Fibroblast of peridontal ligament (primary cell): ENCODE measurements around the gene C17orf100.
A peak's percentile ranks its signal among the peaks of the same experiment; 100 is the strongest.

Source experiments
- DNase-seq: peaks from one replicate; pipeline ENCODE4 v3.0.0-alpha.2; 2010; ENCODE audit errors: extremely low read depth

Gene C17orf100

DNA sequence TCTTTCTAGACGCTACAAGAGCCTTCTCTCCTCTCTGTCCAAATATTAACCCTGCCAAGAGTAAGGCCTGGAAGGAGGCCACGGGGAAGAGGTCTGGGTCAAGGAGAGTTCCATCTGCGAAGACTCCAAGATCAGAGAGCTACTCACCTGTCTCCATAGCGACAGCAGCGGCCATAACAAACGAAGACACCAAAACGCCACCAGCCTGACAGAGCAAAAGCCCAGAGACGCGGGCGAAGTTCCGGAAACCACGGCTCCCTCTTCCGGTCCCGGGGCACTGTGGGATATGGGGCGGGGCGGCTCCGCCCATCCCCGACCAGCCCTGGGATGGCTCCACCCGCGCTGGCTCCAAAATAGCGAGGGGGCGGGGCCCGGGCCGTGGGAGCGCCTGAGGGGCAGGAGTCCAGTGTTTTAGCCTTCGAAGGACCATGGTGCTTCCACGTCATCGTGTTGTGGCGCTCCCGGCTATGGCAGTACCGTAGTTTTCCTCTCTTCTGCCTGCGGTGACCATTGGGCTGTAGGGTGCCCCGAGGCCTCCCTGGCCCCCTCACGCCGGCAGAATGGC is at the start of gene C17orf100, which contains the start of gene MED31:
Gene C17orf100 (plus strand): TSS at position 409 of the 565 bp plus-strand sequence. CDS start 152 bp downstream, at position 561.
Gene MED31 (minus strand): TSS at position 252 of the 565 bp plus-strand sequence. CDS start 77 bp downstream, at position 175.
- DNase-seq, result peak; percentile 81

DNA sequence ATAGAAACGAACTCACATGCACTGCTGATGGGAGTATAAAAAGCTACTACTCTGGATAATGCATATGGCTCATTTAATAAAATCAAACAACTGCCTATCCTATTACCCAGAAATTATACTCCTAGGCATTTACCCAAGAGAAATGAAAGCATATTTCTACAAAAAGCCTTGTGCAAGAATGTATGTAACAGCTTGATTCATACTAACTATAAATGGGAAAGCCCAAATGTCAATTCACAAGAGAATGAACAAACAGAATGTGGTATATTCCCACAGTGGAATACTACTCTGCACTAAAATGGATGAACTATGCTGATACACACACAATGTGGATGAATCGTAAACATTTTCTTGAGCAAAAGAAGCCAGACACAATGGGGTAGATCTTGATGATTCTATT is 49.4 kb upstream of the C17orf100 start:
- no peak for DNase-seq

DNA sequence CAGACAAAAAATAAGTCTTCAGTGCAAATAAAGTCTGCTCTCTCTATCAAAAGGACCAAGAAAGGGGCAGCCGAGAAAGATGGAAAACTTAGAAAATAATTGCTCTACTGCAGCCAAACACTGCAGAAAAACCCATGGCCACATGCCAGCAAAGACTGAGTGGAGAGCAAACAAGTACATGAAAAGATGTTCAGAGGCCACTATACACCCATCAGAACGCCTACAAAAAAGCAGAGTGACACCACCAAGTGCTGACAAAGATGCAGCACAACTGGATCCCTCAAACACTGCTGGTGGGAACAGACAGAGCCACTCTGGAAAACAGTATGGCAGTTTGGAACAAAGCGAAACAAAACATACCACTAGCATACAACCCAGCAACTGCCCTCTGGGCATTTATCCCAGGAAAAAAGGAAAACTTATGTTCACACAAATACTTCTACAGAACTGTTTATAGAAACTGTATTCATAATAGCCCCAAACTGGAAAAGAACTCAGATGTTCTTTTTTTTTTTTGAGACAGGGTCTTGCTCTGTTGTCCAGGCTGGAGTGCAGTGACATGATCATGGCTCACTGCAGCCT is 47.7 kb upstream of the C17orf100 start:
- peak; percentile 55 for DNase-seq

DNA sequence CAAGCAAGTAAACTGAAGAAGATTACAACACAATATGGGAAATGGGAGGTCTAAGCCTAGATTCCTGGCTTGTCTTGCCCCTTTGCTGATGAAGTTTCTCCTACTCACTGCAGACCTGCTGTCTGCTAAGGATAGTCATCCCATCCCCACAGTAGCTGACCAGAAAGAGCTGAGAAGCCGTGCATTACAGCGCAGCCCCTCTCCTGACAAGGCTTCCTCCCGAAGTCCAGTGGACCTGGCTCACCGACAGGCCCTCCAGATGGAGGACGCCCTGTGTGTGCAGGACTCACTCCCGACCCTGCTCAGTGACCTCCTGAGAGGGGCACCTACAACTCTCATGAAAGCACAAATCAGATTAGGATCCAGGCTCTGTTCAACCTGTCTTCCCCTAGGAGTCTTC is 46.4 kb upstream of the C17orf100 start:
- no peak for DNase-seq

GRCh38 chr17:6608321-6608720 is 43.2 kb upstream of the C17orf100 start:
- no peak for DNase-seq

DNA sequence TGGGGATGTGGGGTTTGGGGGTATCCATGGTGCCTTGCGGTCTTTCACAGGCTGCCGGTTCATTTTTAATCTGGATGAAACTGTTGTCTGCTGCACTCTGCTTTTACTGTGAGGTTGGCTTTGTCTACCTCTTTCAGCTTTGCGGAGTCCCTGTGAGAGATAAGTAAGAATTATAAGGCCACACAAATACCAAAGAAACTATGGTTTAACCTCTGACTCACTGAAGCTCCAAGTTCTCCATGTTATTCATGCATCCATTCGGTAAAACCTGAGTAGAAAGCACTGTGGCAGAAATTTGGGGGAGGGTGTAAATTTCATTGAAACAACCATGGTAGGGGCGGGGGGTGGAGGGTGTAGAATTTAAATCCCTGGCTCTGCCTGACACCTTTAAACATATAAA is 41.6 kb upstream of the C17orf100 start:
- no peak for DNase-seq

- no peak for DNase-seq
Observed at GRCh38 chr17:6611231-6611630, 40.3 kb upstream of the C17orf100 start.

GRCh38 chr17:6623941-6624340 is 27.6 kb upstream of the C17orf100 start:
- DNase-seq, result peak; percentile 24

GRCh38 chr17:6626616-6627015 is 24.9 kb upstream of the C17orf100 start:
- DNase-seq, result no peak

DNA sequence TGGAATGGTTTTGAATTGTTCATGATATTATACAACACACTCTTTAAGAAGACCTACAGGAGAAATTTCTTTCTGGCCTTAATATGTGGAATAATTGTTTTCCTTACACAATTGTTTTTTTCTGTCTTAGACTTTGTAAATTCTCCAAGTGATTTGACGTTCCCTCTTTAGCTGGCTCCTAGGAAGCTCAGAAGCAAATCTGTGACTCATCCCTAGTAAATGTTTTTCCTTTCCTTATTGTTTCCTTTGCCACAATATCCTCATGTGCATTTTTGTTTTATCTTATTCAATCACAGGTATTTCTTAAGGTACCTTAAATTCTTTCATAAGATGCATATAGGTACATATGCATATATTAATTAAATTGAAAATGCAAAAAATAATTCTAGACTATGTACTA is 24.5 kb upstream of the C17orf100 start:
- peak; percentile 30 for DNase-seq

GRCh38 chr17:6630390-6630789 is 21.2 kb upstream of the C17orf100 start:
- no peak for DNase-seq

- DNase-seq, result no peak
Observed at GRCh38 chr17:6632530-6632929, 19.0 kb upstream of the C17orf100 start.

DNA sequence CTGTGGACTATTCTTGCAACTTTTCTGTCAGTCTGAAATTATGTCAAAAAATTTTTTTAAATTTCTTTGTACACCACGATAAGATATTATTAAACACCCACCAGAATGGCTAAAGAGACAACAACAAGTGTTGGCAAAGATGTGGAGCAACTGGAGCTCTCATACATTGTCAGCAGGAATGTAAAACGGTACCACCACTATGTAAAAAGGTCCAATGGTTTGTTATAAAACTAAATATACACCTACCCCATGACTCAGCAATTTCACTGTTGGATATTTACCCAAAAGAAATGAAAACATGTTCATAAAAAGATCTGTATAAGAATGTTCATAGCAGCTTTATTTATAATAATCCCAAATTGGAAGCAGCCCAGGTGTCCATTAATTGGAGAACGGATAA is 18.3 kb upstream of the C17orf100 start:
- no peak for DNase-seq

- no peak for DNase-seq
Observed at GRCh38 chr17:6636105-6636504, 15.5 kb upstream of the C17orf100 start.

DNA sequence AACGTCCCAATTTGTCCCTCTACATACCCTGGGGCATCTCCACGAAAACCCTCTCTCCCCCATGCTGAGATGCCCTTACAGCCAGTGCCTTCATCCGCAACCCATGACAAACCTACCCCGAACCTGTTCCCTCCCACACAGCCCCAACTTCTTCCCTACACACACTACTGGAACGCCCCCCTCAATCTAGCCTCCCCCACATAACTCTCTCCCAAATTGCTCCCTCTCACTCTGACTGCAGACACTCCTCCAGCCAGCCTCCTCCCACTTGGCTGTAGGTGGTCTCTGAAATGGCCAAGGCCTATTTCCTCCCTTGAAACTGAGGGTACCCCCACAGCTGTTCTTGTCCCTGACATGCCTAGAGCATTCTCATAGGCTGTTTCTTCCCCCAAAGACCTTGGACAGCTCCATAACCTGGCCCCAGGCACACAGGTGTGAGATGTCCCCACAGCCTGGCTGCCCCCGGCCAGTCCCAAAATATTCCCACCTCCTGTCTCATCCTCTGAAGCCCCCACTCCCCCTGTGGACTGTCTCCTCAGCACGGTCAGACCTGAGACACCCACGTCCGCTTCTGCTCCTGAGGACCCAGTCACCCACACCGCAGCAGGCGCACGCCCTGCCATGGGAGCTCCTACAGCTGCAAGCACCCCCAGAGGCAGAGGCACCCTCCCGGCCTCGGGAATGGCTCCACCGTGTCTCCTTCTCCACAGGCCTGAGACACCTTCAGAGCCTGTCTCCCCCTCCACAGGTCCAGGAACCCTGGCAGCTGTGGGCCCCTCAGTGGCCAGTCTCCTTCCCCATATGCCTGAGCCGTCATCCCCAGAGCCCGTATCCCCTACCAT is 14.7 kb upstream of the C17orf100 start:
- no peak for DNase-seq

- DNase-seq, result no peak
Observed at GRCh38 chr17:6637458-6637840, 14.1 kb upstream of the C17orf100 start.

DNA sequence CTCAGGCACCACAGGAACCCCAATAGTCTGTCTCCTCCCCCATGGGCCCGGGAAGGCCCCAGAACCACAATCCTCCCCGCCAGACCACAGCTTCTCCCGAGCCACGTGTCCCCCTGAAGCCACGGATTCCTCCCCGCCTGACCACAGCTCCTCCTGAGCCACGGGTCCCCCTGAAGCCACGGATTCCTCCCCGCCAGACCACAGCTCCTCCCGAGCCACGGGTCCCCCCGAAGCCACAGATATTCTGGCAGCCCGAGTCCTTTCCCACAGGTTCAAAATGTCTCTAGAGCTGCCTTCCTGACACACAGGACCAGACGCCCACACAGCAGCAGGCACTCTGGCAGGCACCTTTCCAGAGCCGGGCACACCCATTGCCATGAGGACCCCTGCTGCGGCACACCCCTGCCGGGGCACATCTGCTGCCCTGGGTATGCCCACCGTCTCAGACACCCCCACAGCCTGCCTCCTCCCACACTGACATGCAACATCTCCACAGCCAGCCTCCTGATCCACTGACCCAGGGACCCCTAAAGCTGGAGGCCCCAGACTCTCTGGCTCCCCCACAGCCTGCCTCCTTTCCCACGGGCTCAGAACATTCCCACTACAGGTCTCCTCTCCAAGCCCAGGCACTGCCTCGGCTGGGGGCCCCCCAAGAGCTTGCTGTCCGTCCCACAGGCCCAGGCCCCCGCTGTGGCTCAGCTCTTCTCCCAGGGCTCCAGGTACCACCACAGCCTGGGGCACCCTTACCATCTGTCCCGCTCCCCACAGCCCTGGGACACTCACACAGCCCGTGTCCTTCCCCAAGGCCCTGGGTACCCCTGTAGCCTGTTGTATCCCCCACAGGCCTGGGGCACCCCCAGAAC is 13.3 kb upstream of the C17orf100 start:
- no peak for DNase-seq

- DNase-seq, result no peak
Observed at GRCh38 chr17:6639014-6639585, 12.5 kb upstream of the C17orf100 start.

- peak; percentile 36 for DNase-seq
Observed at GRCh38 chr17:6639586-6640535, 11.7 kb upstream of the C17orf100 start.

- DNase-seq, result peak; percentile 87
Observed at GRCh38 chr17:6640536-6641246, 10.9 kb upstream of the C17orf100 start, which contains the start of the genes KIAA0753 and TXNDC17. Gene KIAA0753 (minus strand): TSS chr17:6640711. CDS start chr17:6635103, 5,608 bp downstream. Gene TXNDC17 (plus strand): TSS chr17:6641060. CDS start chr17:6641083, 23 bp downstream.
